Measurements from ENCODE around the gene HTT.

HTT gene

DNA sequence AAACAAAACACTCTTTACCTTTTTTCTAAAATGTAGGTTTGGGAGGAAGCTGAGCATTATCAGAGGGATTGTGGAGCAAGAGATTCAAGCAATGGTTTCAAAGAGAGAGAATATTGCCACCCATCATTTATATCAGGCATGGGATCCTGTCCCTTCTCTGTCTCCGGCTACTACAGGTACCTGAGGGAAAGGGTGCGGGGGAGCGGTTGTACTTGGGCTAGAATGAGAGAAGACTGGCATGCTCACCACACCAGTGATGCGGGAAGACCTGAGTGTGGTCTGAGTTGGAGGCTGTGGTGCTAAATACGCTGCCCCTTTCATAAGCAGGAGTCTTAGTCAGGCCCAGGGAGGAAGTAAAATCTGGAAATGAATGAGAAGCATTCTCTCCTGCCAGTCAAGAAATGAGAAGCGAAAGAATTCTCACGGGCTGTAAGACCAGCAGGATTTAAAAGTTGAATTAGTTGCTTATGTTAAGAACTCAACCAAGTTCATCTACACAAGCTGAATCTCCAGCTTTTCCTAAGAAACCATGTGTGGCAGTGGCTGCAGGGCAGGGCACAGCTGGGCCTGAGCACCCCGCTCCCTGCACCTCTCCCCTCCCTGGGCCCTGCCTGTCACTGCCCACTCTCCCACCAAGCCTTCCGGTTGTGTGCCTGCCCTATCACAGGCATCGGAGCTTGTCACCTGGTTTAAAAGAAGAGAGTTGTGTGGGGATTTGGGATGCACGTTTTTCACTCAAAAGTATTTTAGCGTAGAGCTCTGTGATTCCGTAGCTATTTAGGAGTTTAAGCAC lies 149.7 kb downstream of the HTT start:
- DNase-seq: no peak

DNA sequence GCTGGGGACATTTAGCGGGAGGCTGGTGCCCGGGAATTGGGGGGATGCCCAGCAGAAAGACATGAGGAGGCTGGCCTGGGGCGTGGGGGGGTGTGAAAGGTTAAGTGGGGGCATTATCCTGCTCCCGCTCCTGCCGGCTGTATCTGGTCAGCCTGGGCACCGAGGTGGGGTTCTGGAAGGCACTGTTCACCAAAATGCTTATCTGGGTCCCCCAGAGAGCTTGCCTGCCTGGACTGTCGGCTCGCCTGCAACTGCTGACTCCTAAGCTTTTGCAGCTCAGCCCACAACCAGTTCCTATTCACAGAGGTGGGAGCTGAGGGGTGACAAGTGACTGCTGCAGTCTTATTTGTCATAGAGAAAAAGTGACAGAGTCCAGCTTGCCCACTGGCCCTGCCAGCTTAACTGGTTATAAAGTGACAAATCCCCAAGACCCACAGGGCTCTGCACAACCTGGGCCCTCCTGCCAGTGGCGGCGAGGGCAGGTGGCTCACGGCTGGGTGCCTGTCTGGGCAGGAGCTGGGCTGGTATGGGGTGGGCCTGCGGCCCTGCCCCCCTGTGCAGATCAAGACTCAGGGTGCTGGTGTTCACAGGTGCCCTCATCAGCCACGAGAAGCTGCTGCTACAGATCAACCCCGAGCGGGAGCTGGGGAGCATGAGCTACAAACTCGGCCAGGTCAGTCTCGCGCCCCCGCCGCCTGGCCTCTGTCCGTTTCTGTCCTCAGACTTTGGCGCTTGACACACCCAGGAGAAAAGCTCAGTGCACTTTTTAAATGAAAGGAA lies 150.8 kb downstream of the HTT start:
- no peak for DNase-seq

- DNase-seq: no peak
Measured at GRCh38 chr4:3225936-3226335, 151.5 kb downstream of the HTT start.

DNA sequence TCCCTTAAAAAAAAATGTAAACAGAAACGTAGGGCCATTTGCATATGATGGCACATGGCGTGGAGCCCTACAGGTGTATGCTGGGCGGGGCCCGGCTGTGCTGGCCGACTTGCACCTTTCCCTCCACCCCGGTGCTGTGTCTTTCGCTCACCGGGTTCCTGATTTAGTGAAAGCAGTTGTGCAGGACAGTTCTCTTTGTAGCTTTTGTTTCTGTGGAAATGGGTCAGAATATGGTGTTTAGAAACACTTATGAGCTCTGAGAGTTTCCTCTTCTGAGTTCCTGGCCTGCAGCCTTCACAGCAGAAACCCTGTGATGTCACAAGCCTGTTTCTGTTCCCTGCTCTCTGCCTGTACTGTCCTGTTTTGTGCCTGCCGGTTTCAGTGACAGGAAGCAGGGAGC lies 152.0 kb downstream of the HTT start:
- no peak for DNase-seq

GRCh38 chr4:3226944-3227343 lies 152.5 kb downstream of the HTT start:
- no peak for DNase-seq

DNA sequence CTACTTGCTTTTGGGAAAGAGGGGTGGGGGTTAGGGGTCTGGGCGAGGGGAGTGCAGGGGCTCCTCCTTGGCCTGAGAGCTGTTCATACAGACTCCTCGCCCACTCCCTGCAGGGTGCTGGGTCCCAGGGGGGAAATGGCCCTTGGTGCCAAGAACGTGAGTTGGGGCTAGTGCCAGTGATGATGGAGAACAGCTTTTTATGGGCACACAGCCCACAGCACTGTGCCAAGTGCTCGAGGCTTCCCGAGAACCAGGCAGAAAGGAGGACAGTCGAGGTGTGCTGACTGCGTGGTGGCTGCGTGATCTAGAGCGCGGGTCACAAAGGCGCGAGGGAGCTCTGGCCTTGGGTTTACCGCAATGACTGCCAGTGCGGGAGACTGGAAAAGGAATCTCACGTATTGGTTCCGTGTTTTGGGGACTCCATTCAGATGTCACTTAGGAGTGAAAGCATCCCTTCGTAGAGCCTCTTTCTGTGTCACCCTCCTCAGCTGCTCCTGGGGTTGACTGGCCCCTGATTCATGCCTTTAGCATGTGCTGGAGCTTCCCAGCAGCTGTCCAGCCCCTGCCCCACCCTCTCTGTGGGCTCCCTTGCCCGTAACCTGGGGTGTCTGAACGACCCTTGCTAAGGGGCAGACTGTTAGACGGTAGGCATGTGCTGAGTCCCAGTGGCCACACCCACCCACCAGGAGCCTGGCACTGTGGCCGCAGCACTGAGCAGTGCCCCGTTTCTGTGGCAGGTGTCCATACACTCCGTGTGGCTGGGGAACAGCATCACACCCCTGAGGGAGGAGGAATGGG lies 153.6 kb downstream of the HTT start:
- DNase-seq: no peak

GRCh38 chr4:3228881-3229280 lies 154.4 kb downstream of the HTT start:
- no peak for DNase-seq

- no peak for DNase-seq
Measured at GRCh38 chr4:3229328-3229727, 154.8 kb downstream of the HTT start.

- DNase-seq: no peak
Measured at GRCh38 chr4:3229964-3230363, 155.5 kb downstream of the HTT start.

- DNase-seq: no peak
Measured at GRCh38 chr4:3231471-3231870, 157.0 kb downstream of the HTT start.

- no peak for DNase-seq
Measured at GRCh38 chr4:3232001-3232400, 157.5 kb downstream of the HTT start.

DNA sequence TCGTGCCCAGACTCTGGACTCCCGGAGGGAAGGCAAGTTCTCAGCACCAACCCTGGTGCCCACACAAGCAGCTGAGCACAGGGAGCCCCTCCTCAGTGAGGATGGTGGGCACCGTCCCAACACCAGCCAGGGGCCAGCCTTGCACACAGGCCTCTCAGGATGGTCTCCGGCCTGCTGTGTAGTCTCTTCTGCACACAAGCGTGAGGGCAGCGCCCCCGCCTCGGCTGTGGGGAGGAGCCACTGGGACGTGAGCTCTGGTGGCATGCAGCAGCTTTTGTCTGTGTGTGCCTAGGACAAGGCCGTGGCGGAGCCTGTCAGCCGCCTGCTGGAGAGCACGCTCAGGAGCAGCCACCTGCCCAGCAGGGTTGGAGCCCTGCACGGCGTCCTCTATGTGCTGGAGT lies 158.4 kb downstream of the HTT start:
- no peak for DNase-seq

DNA sequence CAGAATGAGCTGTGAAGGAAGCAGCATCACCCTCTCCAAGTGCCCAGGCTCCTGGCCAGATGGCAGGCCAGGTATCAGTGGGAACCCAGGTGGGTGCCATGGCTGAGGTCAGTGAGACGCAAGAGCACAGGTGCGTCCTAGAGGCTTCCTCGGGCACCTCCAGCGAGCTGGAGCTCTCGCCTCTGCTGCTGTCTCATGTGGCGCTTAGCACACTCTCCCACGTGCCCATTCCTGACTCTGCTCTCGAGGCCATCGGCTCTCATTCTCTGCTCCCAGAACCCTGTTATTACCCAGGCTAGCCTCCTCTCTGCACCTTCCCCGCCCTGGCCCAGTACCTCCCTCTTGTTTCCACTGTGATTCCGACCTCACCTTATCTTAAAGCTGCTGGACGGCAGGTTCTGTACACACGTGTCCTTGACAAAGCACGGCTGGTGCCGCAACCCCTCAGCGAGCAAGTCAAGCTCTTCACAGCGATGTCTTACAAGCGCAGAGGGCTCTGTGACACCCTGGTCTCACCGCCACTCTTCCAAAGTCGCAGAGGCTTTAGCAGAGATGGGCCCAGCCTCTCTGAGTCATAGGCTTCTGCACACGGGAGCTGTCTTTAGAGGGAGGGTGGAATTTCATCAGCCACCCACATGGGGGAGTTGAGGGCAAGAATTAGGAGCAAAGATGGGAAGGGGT lies 159.1 kb downstream of the HTT start:
- DNase-seq: peak; percentile 69

DNA sequence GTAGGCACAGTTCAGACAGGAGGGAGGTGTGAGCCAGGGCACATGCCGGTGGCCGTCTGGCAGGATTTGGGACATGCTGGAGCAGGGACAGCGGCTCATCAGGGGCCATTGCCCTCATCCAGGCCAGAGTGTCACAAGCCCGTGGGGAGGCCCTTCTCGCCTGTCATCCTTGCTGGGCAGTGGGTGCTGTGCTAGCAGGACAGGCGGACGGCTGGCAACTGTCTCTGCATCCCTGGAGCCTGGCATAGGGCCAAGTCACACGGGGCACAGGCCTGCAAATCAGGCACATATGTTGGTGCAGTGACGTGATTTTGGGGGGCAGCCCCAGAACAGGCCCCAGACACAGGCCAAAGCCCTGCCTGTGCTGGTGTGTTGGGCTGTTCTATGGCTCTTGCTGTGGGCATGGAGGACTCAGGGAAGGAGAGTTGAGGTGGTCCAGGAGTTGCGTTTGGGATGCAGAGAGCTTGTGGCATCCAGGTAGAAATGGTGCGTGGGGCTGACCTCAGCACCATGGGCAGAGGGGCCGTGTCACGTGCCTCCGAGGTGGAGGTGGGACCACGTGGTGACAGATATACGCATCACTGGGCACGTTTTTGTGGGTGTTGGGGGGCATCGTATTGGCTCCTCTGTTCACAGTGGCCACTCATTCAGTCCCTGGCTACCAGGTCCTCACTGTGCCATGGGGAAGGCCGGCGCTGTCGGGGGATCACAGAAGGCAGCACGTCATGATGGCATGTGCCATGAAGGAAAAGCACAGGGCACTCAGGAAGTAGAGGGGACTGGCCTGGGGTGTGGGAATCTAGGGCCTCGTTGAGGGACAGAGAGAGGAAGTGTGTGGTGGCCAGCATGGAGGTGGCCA lies 159.9 kb downstream of the HTT start:
- DNase-seq: no peak

DNA sequence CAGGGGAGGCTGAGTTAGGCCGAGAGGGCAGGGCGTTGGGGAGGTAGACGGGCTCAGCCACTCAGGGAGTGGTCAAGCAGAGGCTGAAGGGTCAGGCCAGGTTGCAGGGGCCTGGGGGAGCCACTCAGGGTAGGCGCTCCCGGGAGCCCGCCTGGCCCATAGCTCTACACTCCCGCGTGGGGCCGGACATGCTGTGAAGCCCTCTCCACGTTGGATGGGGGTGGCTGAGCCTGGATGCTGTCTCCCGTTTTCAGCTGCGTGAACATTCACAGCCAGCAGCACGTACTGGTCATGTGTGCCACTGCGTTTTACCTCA lies 160.5 kb downstream of the HTT start:
- no peak for DNase-seq

- no peak for DNase-seq
Measured at GRCh38 chr4:3235581-3235980, 161.1 kb downstream of the HTT start.

DNA sequence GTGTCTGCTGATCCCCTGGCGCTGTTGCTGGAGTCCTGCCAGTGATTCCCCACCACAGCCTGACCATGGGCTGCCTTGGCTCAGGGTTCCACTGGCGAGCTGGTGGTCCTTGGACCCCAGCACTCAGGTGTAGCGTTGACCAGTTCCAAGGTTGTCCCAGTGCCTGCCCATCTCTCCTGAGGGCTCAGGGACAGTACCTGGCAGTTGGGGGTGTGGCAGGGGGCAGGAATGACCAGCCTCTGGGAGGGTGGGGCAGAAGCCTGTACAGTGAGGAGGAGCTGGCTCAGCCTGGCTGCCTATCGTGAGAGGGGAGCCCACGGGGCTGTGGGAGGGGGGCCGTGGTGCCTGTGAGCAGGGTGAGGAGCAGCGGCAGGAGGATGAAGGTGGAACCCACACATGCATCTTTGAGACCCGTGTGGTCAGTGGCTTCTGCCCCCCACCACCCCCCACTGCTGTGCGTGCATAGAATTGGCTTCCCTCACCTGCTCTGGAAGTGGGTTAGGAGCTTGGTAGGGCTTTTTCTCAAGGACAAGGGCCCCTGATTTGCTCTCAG lies 161.9 kb downstream of the HTT start:
- no peak for DNase-seq

DNA sequence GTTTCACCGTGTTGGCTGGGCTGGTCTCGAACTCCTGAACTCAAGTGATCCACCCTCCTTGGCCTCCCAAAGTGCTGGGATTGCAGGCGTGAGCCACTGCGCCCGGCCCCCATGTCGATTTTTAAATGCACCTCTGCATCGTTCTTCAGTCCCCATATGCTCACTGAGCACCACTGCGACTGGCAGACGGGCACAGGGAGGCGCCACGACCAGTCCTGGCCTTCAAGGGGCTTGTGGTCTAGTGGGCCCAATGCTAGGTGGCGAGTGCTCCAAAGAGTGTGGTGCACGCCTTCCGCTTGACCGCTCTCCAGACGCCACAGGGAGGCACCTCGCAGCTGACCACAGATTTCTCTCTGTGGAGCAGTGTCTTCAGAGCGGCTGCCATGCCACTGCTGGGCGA lies 162.8 kb downstream of the HTT start:
- no peak for DNase-seq

GRCh38 chr4:3237712-3238560 lies 163.5 kb downstream of the HTT start:
- DNase-seq: no peak

DNA sequence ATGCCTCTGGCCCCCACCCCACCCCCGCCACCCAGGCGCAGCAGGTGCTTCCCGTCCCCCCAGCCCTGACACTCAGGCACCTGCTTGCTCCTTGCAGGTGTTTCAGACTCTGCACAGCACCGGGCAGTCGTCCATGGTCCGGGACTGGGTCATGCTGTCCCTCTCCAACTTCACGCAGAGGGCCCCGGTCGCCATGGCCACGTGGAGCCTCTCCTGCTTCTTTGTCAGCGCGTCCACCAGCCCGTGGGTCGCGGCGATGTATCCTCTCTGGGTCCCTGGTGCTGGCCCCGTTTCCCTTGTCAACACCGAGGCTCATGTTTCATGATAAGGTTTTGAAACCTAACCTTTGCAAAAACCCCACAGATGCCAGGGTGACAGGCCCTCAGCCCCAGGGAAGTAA lies 164.2 kb downstream of the HTT start:
- no peak for DNase-seq

GRCh38 chr4:3239303-3239702 lies 164.8 kb downstream of the HTT start:
- DNase-seq: no peak
